MM.1S (cell line): ENCODE data around the gene LCP2.

Source experiments
- EZH2phosphoT487 ChIP-seq: fragments of 300-600 bp; sonication (generic); IDR thresholded peaks from 2 replicates; pipeline ENCODE4 v1.6.1; 2018; ENCODE audit warnings: antibody characterized with exemption, low read length
- TF ChIP-seq, protein P1 (sequence below): fragments of 300-600 bp; sonication (generic); IDR thresholded peaks from 2 replicates; pipeline ENCODE4 v1.5.1; 2016; ENCODE audit warnings: antibody characterized with exemption, low read length, mixed read lengths

DNA sequence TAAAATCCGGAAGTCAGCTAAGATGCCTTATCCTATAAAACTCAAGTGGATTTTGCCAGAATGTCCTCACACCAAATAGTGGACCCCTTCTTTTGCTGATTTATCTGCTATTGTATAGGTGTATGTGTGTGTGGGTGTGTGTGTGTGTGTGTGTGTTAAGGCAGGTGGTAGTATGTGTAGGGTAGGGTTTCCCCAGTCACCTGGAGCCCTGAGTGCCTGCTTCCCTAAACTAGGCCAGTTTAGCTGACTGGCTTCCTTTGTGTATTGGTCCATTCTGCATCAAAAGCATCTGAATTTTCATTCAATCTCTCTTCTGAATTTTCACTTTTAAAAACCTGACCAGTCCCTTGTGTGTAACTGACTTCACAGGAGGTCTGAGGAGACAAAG lies 42.2 kb upstream of the LCP2 start:
- TF ChIP-seq EZH2phosphoT487 = no peak
- TF ChIP-seq, protein P1, sequence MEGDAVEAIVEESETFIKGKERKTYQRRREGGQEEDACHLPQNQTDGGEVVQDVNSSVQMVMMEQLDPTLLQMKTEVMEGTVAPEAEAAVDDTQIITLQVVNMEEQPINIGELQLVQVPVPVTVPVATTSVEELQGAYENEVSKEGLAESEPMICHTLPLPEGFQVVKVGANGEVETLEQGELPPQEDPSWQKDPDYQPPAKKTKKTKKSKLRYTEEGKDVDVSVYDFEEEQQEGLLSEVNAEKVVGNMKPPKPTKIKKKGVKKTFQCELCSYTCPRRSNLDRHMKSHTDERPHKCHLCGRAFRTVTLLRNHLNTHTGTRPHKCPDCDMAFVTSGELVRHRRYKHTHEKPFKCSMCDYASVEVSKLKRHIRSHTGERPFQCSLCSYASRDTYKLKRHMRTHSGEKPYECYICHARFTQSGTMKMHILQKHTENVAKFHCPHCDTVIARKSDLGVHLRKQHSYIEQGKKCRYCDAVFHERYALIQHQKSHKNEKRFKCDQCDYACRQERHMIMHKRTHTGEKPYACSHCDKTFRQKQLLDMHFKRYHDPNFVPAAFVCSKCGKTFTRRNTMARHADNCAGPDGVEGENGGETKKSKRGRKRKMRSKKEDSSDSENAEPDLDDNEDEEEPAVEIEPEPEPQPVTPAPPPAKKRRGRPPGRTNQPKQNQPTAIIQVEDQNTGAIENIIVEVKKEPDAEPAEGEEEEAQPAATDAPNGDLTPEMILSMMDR = no peak
